ENCODE data around the gene ZFYVE28. TPM values are rescaled to one million over a fixed set of nuclear protein-coding genes. Genes with fewer than 3 reads are reported as not detected.
A peak's percentile ranks its signal among the peaks of the same experiment; 100 is the strongest.

Gene ZFYVE28
- total RNA-seq, 2 experiments from 2014 or later: 26.2 to 28.0 TPM

- Mint-ChIP-seq H3K9me3 (no peaks in the 10 kb centered on the region), H3K36me3 (ENCODE audit: low read depth) (peaks cover 40% of the 10 kb centered on the region), H3K27me3 (no peaks in the 10 kb centered on the region), H3K4me3 (peak overlapping the region; percentile 30), H3K4me1 (ENCODE audit: low read depth) (no peaks in the 10 kb centered on the region), H3K27ac (no peak overlapping the region)
- ChIA-PET CTCF (no interaction called here), POLR2A (interaction anchor here (1.0 kb wide), 1 partner anchor 11 kb away, joined by 4 read pairs; the partner anchor contains the start of gene MXD4)
- no peak for TF ChIP-seq CTCF (IDR thresholded peaks at IDR 0.05)
- H3K4me1 ChIP-seq (ENCODE audit: insufficient read depth, low read length): peaks cover 1% of the 10 kb centered on the region
- H3K36me3 ChIP-seq (ENCODE audit: insufficient read depth, low read length): peaks cover 62% of the 10 kb centered on the region
- ATAC-seq (ENCODE audit: poor library complexity) (no peak), DNase-seq (peak in 3 of 14 experiments; percentile 2 to 16 (median 5))
- no peak overlapping the region for H3K4me3 ChIP-seq (ENCODE audit: low read length)
- no peaks in the 10 kb centered on the region for H3K9me3 ChIP-seq (ENCODE audit: control insufficient read depth in 1 of 2, insufficient read depth in 1 of 2, low read length in 2 of 2)
- H3K27me3 ChIP-seq (ENCODE audit: control insufficient read depth in 1 of 2, insufficient read depth in 2 of 2, low read length in 2 of 2): no peaks in the 10 kb centered on the region
- no peak overlapping the region for H3K27ac ChIP-seq (ENCODE audit: low read depth in 1 of 2, low read length in 2 of 2)
- intact Hi-C loops (cut with DNase I, micrococcal nuclease): no loop called here
Measured at GRCh38 chr4:2251073-2251794, 167.2 kb downstream of the ZFYVE28 start.

DNA sequence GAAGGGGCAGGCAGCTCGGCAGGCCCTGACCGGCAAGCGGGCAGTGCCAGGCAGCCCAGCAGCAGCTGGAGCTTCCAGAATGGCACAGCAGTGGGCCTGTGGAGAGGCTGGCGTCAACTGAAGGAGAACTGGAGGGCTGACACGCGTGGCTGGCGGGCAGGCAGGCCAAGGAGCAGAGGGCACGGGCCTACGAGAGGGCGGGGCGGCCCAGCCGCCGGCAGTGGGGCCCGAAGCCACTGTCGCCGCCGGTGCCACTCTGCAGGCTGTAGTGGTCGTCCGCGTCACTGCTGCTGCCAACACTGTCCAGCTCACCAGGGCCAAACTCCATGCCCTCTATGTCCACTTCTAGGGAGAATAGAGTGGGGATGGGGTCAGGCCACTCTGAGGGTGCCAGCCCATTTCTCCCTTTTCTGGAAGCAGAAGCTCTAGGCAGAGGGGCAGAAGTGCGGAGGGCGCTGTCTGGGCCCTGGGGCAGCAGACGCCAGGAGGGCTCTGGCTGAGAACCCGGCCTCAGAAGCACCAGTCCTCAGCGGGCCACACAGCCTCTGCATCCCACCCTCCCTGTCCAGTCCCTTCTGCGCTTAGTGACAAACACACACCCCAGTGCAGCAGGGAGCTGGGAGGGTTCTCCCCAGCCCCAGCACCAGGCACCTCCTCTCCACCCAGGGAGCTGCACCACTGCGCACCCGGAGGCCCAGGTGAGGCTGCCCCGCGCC is 167.9 kb downstream of the ZFYVE28 start:
- Histone ChIP-seq H3K9me3 (ENCODE audit: control insufficient read depth in 1 of 2, insufficient read depth in 1 of 2, low read length in 2 of 2) (no peaks in the 10 kb centered on the region), H3K36me3 (ENCODE audit: insufficient read depth, low read length) (peaks cover 58% of the 10 kb centered on the region), H3K4me1 (ENCODE audit: insufficient read depth, low read length) (peaks cover 1% of the 10 kb centered on the region), H3K4me3 (ENCODE audit: low read length) (no peak overlapping the region), H3K27ac (ENCODE audit: low read depth in 1 of 2, low read length in 2 of 2) (no peak overlapping the region), H3K27me3 (ENCODE audit: control insufficient read depth in 1 of 2, insufficient read depth in 2 of 2, low read length in 2 of 2) (no peaks in the 10 kb centered on the region)
- no peaks in the 10 kb centered on the region for H3K9me3 Mint-ChIP-seq
- no peaks in the 10 kb centered on the region for H3K4me1 Mint-ChIP-seq (ENCODE audit: low read depth)
- TF ChIP-seq CTCF (IDR thresholded peaks at IDR 0.05): no peak
- DNase-seq (peak in 3 of 14 experiments; percentile 0 to 16 (median 0)), ATAC-seq (ENCODE audit: poor library complexity) (no peak)
- H3K4me3 Mint-ChIP-seq: no peak overlapping the region
- intact Hi-C loops (cut with DNase I, micrococcal nuclease): no loop called here
- H3K27me3 Mint-ChIP-seq: no peaks in the 10 kb centered on the region
- ChIA-PET POLR2A (interaction anchor here (1.0 kb wide), 2 partner anchors 9 to 12 kb away, joined by 3 to 4 read pairs; partner anchors contain the start of genes HAUS3, MXD4 and POLN), CTCF (no interaction called here)
- H3K36me3 Mint-ChIP-seq (ENCODE audit: low read depth): peaks cover 40% of the 10 kb centered on the region
- no peak overlapping the region for H3K27ac Mint-ChIP-seq

- DNase-seq (peak in 3 of 14 experiments; percentile 1 to 23 (median 4)), ATAC-seq (ENCODE audit: poor library complexity) (no peak)
- ChIA-PET POLR2A (interaction anchor here (1.0 kb wide), 1 partner anchor 8 kb away, joined by 3 read pairs; the partner anchor contains the start of genes HAUS3 and POLN), CTCF (no interaction called here)
- intact Hi-C loops (cut with DNase I, micrococcal nuclease): loop anchor here (10.0 kb wide), 2 partner anchors 285 to 1285 kb away; partner anchors contain the start of genes FAM193A (in 1 of the 2) and LRPAP1 (in 1 of the 2)
- no peaks in the 10 kb centered on the region for H3K27me3 ChIP-seq (ENCODE audit: control insufficient read depth in 1 of 2, insufficient read depth in 2 of 2, low read length in 2 of 2)
- peaks cover 5% of the 10 kb centered on the region for H3K4me1 ChIP-seq (ENCODE audit: insufficient read depth, low read length)
- H3K27ac Mint-ChIP-seq: no peak overlapping the region
- no peaks in the 10 kb centered on the region for H3K9me3 ChIP-seq (ENCODE audit: control insufficient read depth in 1 of 2, insufficient read depth in 1 of 2, low read length in 2 of 2)
- no peak overlapping the region for H3K27ac ChIP-seq (ENCODE audit: low read depth in 1 of 2, low read length in 2 of 2)
- H3K4me3 ChIP-seq (ENCODE audit: low read length): no peak overlapping the region
- no peaks in the 10 kb centered on the region for H3K9me3 Mint-ChIP-seq
- H3K36me3 Mint-ChIP-seq (ENCODE audit: low read depth): peaks cover 35% of the 10 kb centered on the region
- no peak overlapping the region for H3K4me3 Mint-ChIP-seq
- peaks cover 53% of the 10 kb centered on the region for H3K36me3 ChIP-seq (ENCODE audit: insufficient read depth, low read length)
- peaks cover 7% of the 10 kb centered on the region for H3K4me1 Mint-ChIP-seq (ENCODE audit: low read depth)
- H3K27me3 Mint-ChIP-seq: no peaks in the 10 kb centered on the region
- TF ChIP-seq CTCF (IDR thresholded peaks at IDR 0.05): no peak
Measured at GRCh38 chr4:2249526-2250356, 168.7 kb downstream of the ZFYVE28 start.

Data from CD4-positive, alpha-beta T cell (primary cell).